ENCODE measurements around the gene CCDC146.

DNA sequence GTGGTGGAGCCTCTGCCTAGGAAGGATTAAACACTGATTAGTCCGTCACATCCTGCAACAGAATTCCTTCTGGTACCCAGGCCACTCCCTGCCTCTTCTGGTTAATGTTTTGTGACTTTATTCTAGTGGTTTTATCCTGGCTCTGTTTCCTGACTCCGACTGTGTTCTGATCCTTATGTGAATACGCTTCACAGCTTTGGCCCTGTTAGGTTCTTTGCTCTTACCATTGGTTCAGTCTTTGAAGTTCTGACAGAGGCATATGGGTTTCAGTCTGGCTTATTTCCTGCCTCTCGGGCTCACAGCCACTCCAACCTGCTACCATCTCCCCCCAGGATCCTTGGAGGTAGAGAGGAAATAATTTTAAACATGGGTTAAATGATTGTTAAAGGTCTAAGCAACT lies 100.4 kb downstream of the CCDC146 start:
- TF ChIP-seq SMC3 (IDR thresholded peaks at IDR 0.05; ENCODE audit: borderline replicate concordance, low read length), result no peak
- TF ChIP-seq, protein P1, sequence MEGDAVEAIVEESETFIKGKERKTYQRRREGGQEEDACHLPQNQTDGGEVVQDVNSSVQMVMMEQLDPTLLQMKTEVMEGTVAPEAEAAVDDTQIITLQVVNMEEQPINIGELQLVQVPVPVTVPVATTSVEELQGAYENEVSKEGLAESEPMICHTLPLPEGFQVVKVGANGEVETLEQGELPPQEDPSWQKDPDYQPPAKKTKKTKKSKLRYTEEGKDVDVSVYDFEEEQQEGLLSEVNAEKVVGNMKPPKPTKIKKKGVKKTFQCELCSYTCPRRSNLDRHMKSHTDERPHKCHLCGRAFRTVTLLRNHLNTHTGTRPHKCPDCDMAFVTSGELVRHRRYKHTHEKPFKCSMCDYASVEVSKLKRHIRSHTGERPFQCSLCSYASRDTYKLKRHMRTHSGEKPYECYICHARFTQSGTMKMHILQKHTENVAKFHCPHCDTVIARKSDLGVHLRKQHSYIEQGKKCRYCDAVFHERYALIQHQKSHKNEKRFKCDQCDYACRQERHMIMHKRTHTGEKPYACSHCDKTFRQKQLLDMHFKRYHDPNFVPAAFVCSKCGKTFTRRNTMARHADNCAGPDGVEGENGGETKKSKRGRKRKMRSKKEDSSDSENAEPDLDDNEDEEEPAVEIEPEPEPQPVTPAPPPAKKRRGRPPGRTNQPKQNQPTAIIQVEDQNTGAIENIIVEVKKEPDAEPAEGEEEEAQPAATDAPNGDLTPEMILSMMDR (IDR thresholded peaks at IDR 0.05 in 2 of 3, conservative IDR thresholded peaks at IDR 0.05 in 1 of 3; ENCODE audit: control insufficient read depth in 2 of 3, extremely low read depth in 1 of 3, insufficient read depth in 1 of 3, low read depth in 3 of 3, low read length in 3 of 3), result no peak
- TF ChIP-seq, protein P2, sequence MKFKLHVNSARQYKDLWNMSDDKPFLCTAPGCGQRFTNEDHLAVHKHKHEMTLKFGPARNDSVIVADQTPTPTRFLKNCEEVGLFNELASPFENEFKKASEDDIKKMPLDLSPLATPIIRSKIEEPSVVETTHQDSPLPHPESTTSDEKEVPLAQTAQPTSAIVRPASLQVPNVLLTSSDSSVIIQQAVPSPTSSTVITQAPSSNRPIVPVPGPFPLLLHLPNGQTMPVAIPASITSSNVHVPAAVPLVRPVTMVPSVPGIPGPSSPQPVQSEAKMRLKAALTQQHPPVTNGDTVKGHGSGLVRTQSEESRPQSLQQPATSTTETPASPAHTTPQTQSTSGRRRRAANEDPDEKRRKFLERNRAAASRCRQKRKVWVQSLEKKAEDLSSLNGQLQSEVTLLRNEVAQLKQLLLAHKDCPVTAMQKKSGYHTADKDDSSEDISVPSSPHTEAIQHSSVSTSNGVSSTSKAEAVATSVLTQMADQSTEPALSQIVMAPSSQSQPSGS (IDR thresholded peaks at IDR 0.05; ENCODE audit: low read length), result no peak

All from GM12878 (cell line).